HepG2 (cell line): ENCODE results near the gene RBCK1. TPM values are rescaled to one million over a fixed set of nuclear protein-coding genes. Genes with fewer than 3 reads are reported as not detected.

Experiments used
- FOXP1 ChIP-seq, 2 experiments: fragments of 450-650 bp in 1 of 2; IDR thresholded peaks; 2 replicates each; pipeline ENCODE4 v1.6.1; 2017 to 2018; ENCODE audit warnings: antibody characterized with exemption in 1 of 2
- GFI1 ChIP-seq: sonication (generic); formaldehyde crosslinking; IDR thresholded peaks from 2 replicates; pipeline ENCODE4 v1.5.0; 2020; ENCODE audit warnings: missing genetic modification reagents, mild to moderate bottlenecking, borderline replicate concordance
- GZF1 ChIP-seq: sonication (generic); formaldehyde crosslinking; IDR thresholded peaks from 2 replicates; pipeline ENCODE4 v1.5.1; 2020; ENCODE audit warnings: mild to moderate bottlenecking, missing genetic modification reagents
- MTA3 ChIP-seq: sonication (generic); formaldehyde crosslinking; IDR thresholded peaks from 2 replicates; pipeline ENCODE4 v1.4.0; 2020; ENCODE audit warnings: missing genetic modification reagents
- MYNN ChIP-seq: sonication (generic); formaldehyde crosslinking; IDR thresholded peaks from 2 replicates; pipeline ENCODE4 v1.4.0; 2020; ENCODE audit warnings: mild to moderate bottlenecking, low read depth, missing genetic modification reagents
- NFE2L2 ChIP-seq: fragments of 150-350 bp; IDR thresholded peaks from 2 replicates; pipeline ENCODE4 v1.6.1; 2014; ENCODE audit warnings: low read length
- SIN3A ChIP-seq: IDR thresholded peaks from 2 replicates; pipeline ENCODE4 v1.6.1; 2011; ENCODE audit warnings: low read depth, mild to moderate bottlenecking, control low read depth, low read length, borderline replicate concordance
- SKIL ChIP-seq: sonication (generic); formaldehyde crosslinking; IDR thresholded peaks from 2 replicates; pipeline ENCODE4 v1.8.0; 2022; ENCODE audit warnings: missing genetic modification reagents, mild to moderate bottlenecking, moderate library complexity, borderline replicate concordance
- SMAD3 ChIP-seq: sonication (generic); formaldehyde crosslinking; IDR thresholded peaks from 2 replicates; pipeline ENCODE4 v1.4.0; 2020; ENCODE audit warnings: missing genetic modification reagents
- TBP ChIP-seq: sonication (generic); formaldehyde crosslinking; IDR thresholded peaks from 2 replicates; pipeline ENCODE4 v1.5.0; 2020; ENCODE audit warnings: missing genetic modification reagents
- TP53 ChIP-seq: sonication (generic); formaldehyde crosslinking; conservative IDR thresholded peaks from 2 replicates; pipeline ENCODE4 v1.4.0; 2020; ENCODE audit warnings: missing genetic modification reagents
- UBTF ChIP-seq: sonication (generic); formaldehyde crosslinking; IDR thresholded peaks from 2 replicates; pipeline ENCODE4 v1.4.0; 2020; ENCODE audit warnings: mild to moderate bottlenecking, missing genetic modification reagents
- ZBTB37 ChIP-seq: sonication (generic); formaldehyde crosslinking; IDR thresholded peaks from 2 replicates; pipeline ENCODE4 v1.4.0; 2020; ENCODE audit warnings: mild to moderate bottlenecking, missing genetic modification reagents
- ZFP37 ChIP-seq: sonication (generic); formaldehyde crosslinking; IDR thresholded peaks from 2 replicates; pipeline ENCODE4 v1.4.0; 2020; ENCODE audit warnings: missing genetic modification reagents, borderline replicate concordance
- ZFX ChIP-seq: sonication (generic); formaldehyde crosslinking; IDR thresholded peaks from 2 replicates; pipeline ENCODE4 v1.4.0; 2020; ENCODE audit warnings: mild to moderate bottlenecking, low read depth, missing genetic modification reagents, moderate library complexity
- ZNF160 ChIP-seq: sonication (generic); formaldehyde crosslinking; IDR thresholded peaks from 2 replicates; pipeline ENCODE4 v1.8.0; 2022; ENCODE audit warnings: mild to moderate bottlenecking, inconsistent platforms, missing genetic modification reagents
- ZNF230 ChIP-seq: sonication (generic); formaldehyde crosslinking; IDR thresholded peaks from 2 replicates; pipeline ENCODE4 v1.4.0; 2020; ENCODE audit warnings: mild to moderate bottlenecking, missing genetic modification reagents
- ZNF253 ChIP-seq: sonication (generic); formaldehyde crosslinking; IDR thresholded peaks from 2 replicates; pipeline ENCODE4 v1.8.0; 2022; ENCODE audit warnings: mild to moderate bottlenecking, missing genetic modification reagents, borderline replicate concordance
- ZNF512 ChIP-seq: sonication (generic); formaldehyde crosslinking; IDR thresholded peaks from 2 replicates; pipeline ENCODE4 v1.4.0; 2020; ENCODE audit warnings: mild to moderate bottlenecking, missing genetic modification reagents
- ZNF691 ChIP-seq: sonication (generic); formaldehyde crosslinking; IDR thresholded peaks from 2 replicates; pipeline ENCODE4 v1.4.0; 2020; ENCODE audit warnings: missing genetic modification reagents, low read depth, mild to moderate bottlenecking, borderline replicate concordance
- ZSCAN9 ChIP-seq: IDR thresholded peaks from 2 replicates; pipeline ENCODE4 v1.6.1; 2016; ENCODE audit warnings: borderline replicate concordance
- polyA plus RNA-seq, 8 experiments: library from polyadenylated mRNA; depleted of rRNA in 3 of 8; stranded (reverse) in 7 of 8; unstranded in 1 of 8; fragments of >200 nt; fragmentation: Illumina TruSeq in 4 of 8; extraction: Trizol in 4 of 8; gene quantifications; 2 replicates each; pipeline versions ENCODE4 v1.2.1 to v1.2.3, GENCODE V29; 2011 to 2016; ENCODE audit warnings: low read depth in 4 of 8, missing spikeins in 1 of 8, mixed read lengths in 1 of 8; ENCODE audit not compliant: insufficient read depth in 1 of 8
- total RNA-seq, 5 experiments: library from RNA; depleted of rRNA; stranded (reverse); fragments of >200 nt; fragmentation: Illumina TruSeq; extraction: Trizol; gene quantifications; 2 replicates each; pipeline ENCODE4 v1.2.3, GENCODE V29; 2016; ENCODE audit warnings: low read depth in 1 of 5

Gene RBCK1
- total and polyA plus RNA-seq, 2 of the 13 experiments (the other 11 are each of a cell fraction or from before 2014, with no cell fraction given): 149 to 215 TPM

- TF ChIP-seq MYNN (CRISPR knock-in tag) (no peak), ZNF512 (CRISPR knock-in tag) (no peak), ZFP37 (CRISPR knock-in tag) (no peak), ZNF691 (CRISPR knock-in tag) (no peak), ZBTB37 (no peak), FOXP1 (IDR thresholded peaks at IDR 0.05) (no peak), FOXP1 (CRISPR knock-in tag; IDR thresholded peaks at IDR 0.05) (no peak), MTA3 (CRISPR knock-in tag) (no peak; the same call in 1 of the 2 replicates), ZNF253 (CRISPR knock-in tag) (no peak; the same call in 1 of the 2 replicates), ZNF230 (CRISPR knock-in tag) (no peak), ZNF160 (CRISPR knock-in tag) (no peak), NFE2L2 (peak; percentile 68; the same call in 1 of the 2 replicates), SMAD3 (CRISPR knock-in tag) (peak; percentile 2; the same call in 1 of the 2 replicates), GZF1 (CRISPR knock-in tag) (peak; percentile 49; the same call in 1 of the 2 replicates), ZSCAN9 (CRISPR knock-in tag) (peak; percentile 41; the same call in 1 of the 2 replicates), SKIL (no peak), SIN3A (no peak), TP53 (CRISPR knock-in tag) (no peak; the same call in 1 of the 2 replicates), ZFX (CRISPR knock-in tag) (peak; percentile 43; the same call in 1 of the 2 replicates), TBP (CRISPR knock-in tag) (no peak), UBTF (CRISPR knock-in tag) (0 out of 2 replicates have a peak, but pooled peaks have one; percentile 22), GFI1 (CRISPR knock-in tag) (no peak)
These were observed 7.4 kb upstream of the RBCK1 start (continued) for GRCh38 chr20:400454-401275.
